GM19467 (cell line): ENCODE results near the gene TBX2.

Source experiments
- ATAC-seq: cut with Tn5 transposase; IDR thresholded peaks from one replicate; pipeline ENCODE4 v1.9.1; 2021; ENCODE audit warnings: mild to moderate bottlenecking, moderate library complexity; ENCODE audit not compliant: unreplicated experiment

Gene TBX2

GRCh38 chr17:61368049-61368831 lies 31.4 kb upstream of the TBX2 start:
- no peak for ATAC-seq

GRCh38 chr17:61368832-61369450 lies 30.7 kb upstream of the TBX2 start:
- ATAC-seq, result no peak

GRCh38 chr17:61369751-61370150 lies 29.9 kb upstream of the TBX2 start:
- no peak for ATAC-seq

GRCh38 chr17:61371179-61371578 lies 28.5 kb upstream of the TBX2 start:
- ATAC-seq, result no peak

- no peak for ATAC-seq
Observed at GRCh38 chr17:61371606-61372005, 28.0 kb upstream of the TBX2 start.

- ATAC-seq, result no peak
Observed at GRCh38 chr17:61372436-61372835, 27.2 kb upstream of the TBX2 start.

- ATAC-seq, result no peak
Observed at GRCh38 chr17:61376931-61377838, 22.5 kb upstream of the TBX2 start.

- ATAC-seq, result no peak
Observed at GRCh38 chr17:61378658-61379456, 20.8 kb upstream of the TBX2 start.

- ATAC-seq, result no peak
Observed at GRCh38 chr17:61379457-61380216, 20.0 kb upstream of the TBX2 start.

GRCh38 chr17:61380217-61380835 lies 19.3 kb upstream of the TBX2 start:
- ATAC-seq, result no peak

GRCh38 chr17:61380836-61381525 lies 18.7 kb upstream of the TBX2 start:
- ATAC-seq, result no peak

- ATAC-seq, result no peak
Observed at GRCh38 chr17:61381537-61381936, 18.1 kb upstream of the TBX2 start.

GRCh38 chr17:61382796-61383688 lies 16.6 kb upstream of the TBX2 start:
- ATAC-seq, result no peak

- ATAC-seq, result no peak
Observed at GRCh38 chr17:61383689-61384201, 15.9 kb upstream of the TBX2 start.

- no peak for ATAC-seq
Observed at GRCh38 chr17:61384354-61384691, 15.3 kb upstream of the TBX2 start.

GRCh38 chr17:61384692-61385576 lies 14.7 kb upstream of the TBX2 start:
- no peak for ATAC-seq
